ENCODE measurements around the gene CFAP65.

CFAP65 gene

GRCh38 chr2:218959141-218959731, 82.1 kb downstream of the CFAP65 start, which contains the start of gene CDK5R2:
Gene CDK5R2, plus strand, starts transcription at chr2:218959666. Its CDS starts 155 bp downstream, at chr2:218959821.
- Mint-ChIP-seq H3K4me1 (ENCODE audit: low read depth) (peaks cover 25% of the 10 kb centered on the region), H3K4me3 (no peak within 1 kb of the TSS), H3K27ac (no peak within 1 kb of the TSS), H3K27me3 (peaks cover 91% of the 10 kb centered on the region), H3K36me3 (ENCODE audit: low read depth) (no peaks in the 10 kb centered on the region), H3K9me3 (no peaks in the 10 kb centered on the region)
- intact Hi-C loops (cut with micrococcal nuclease): no loop called here

GRCh38 chr2:218958276-218958675, 83.0 kb downstream of the CFAP65 start:
- Mint-ChIP-seq H3K27me3 (peaks cover 90% of the 10 kb centered on the region), H3K27ac (no peak overlapping the region), H3K4me1 (ENCODE audit: low read depth) (peaks cover 20% of the 10 kb centered on the region), H3K4me3 (no peak overlapping the region), H3K36me3 (ENCODE audit: low read depth) (no peaks in the 10 kb centered on the region), H3K9me3 (no peaks in the 10 kb centered on the region)
- intact Hi-C loops (cut with micrococcal nuclease): no loop called here

GRCh38 chr2:218957671-218958070, 83.6 kb downstream of the CFAP65 start:
- Mint-ChIP-seq H3K4me3 (no peak overlapping the region), H3K4me1 (ENCODE audit: low read depth) (peaks cover 17% of the 10 kb centered on the region), H3K9me3 (no peaks in the 10 kb centered on the region), H3K36me3 (ENCODE audit: low read depth) (no peaks in the 10 kb centered on the region), H3K27ac (no peak overlapping the region), H3K27me3 (peaks cover 88% of the 10 kb centered on the region)
- intact Hi-C loops (cut with micrococcal nuclease): no loop called here

GRCh38 chr2:218956039-218956438, 85.3 kb downstream of the CFAP65 start:
- H3K4me3 Mint-ChIP-seq: no peak overlapping the region
- no peaks in the 10 kb centered on the region for H3K9me3 Mint-ChIP-seq
- H3K27me3 Mint-ChIP-seq: peaks cover 77% of the 10 kb centered on the region
- H3K27ac Mint-ChIP-seq: no peak overlapping the region
- H3K4me1 Mint-ChIP-seq (ENCODE audit: low read depth): peaks cover 11% of the 10 kb centered on the region
- intact Hi-C loops (cut with micrococcal nuclease): no loop called here
- H3K36me3 Mint-ChIP-seq (ENCODE audit: low read depth): no peaks in the 10 kb centered on the region

GRCh38 chr2:218954541-218955300, 86.6 kb downstream of the CFAP65 start:
- intact Hi-C loops (cut with micrococcal nuclease): no loop called here
- Mint-ChIP-seq H3K4me3 (no peak overlapping the region), H3K36me3 (ENCODE audit: low read depth) (no peaks in the 10 kb centered on the region), H3K27ac (no peak overlapping the region), H3K27me3 (peaks cover 76% of the 10 kb centered on the region), H3K9me3 (no peaks in the 10 kb centered on the region), H3K4me1 (ENCODE audit: low read depth) (peaks cover 5% of the 10 kb centered on the region)

GRCh38 chr2:218953366-218953954, 87.9 kb downstream of the CFAP65 start:
- H3K36me3 Mint-ChIP-seq (ENCODE audit: low read depth): no peaks in the 10 kb centered on the region
- no peaks in the 10 kb centered on the region for H3K4me1 Mint-ChIP-seq (ENCODE audit: low read depth)
- no peak overlapping the region for H3K27ac Mint-ChIP-seq
- no peaks in the 10 kb centered on the region for H3K9me3 Mint-ChIP-seq
- H3K4me3 Mint-ChIP-seq: no peak overlapping the region
- intact Hi-C loops (cut with micrococcal nuclease): no loop called here
- peaks cover 70% of the 10 kb centered on the region for H3K27me3 Mint-ChIP-seq
